HL-60 (cell line): ENCODE data around the gene ICOS.
"Not testable (repeated sequence)": the region's sequence is repeated elsewhere in the genome, so short reads cannot be mapped to it uniquely, and the experiment has no call there.

Experiments
- DNase-seq, 2 experiments: peaks; one replicate each; pipeline ENCODE4 v3.0.0-alpha.2; 2010 to 2020; ENCODE audit warnings: low read depth in 1 of 2, low spot score in 1 of 2
- H3K27ac ChIP-seq: fragments of 250-450 bp; sonication (Bioruptor Pico); replicated peaks from 2 replicates; pipeline ENCODE4 v1.5.1; 2020; ENCODE audit warnings: mild to moderate bottlenecking, moderate library complexity
- H3K27me3 ChIP-seq: fragments of 250-450 bp; sonication (Bioruptor Pico); 2 replicates; pipeline ENCODE4 v1.5.1; 2021; ENCODE audit warnings: mild to moderate bottlenecking, moderate library complexity; ENCODE audit not compliant: insufficient read depth, poor library complexity, severe bottlenecking
- H3K4me3 ChIP-seq: replicated peaks from 2 replicates; pipeline ENCODE4 v1.5.1; 2011; ENCODE audit warnings: mild to moderate bottlenecking, control low read depth, low read length; ENCODE audit not compliant: insufficient read depth
- CTCF ChIP-seq: IDR thresholded peaks from one replicate; pipeline ENCODE4 v1.5.1; 2011; ENCODE audit warnings: low read length, control low read depth, inconsistent platforms; ENCODE audit not compliant: insufficient read depth
- GABPA ChIP-seq: IDR thresholded peaks from 2 replicates; pipeline ENCODE4 v1.6.1; 2012; ENCODE audit warnings: low read depth
- POLR2AphosphoS5 ChIP-seq: IDR thresholded peaks from 2 replicates; pipeline ENCODE4 v1.6.1; 2012; ENCODE audit warnings: low read depth
- REST ChIP-seq: IDR thresholded peaks from 2 replicates; pipeline ENCODE4 v1.6.1; 2012; ENCODE audit warnings: low read depth; ENCODE audit not compliant: insufficient replicate concordance
- SPI1 ChIP-seq: IDR thresholded peaks from 2 replicates; pipeline ENCODE4 v1.6.1; 2012; ENCODE audit warnings: low read depth, mild to moderate bottlenecking, borderline replicate concordance

Gene ICOS

GRCh38 chr2:203982276-203982675 is 45.7 kb downstream of the ICOS start:
- no peak overlapping the region for H3K27ac ChIP-seq
- no peak for DNase-seq
- no peak overlapping the region for H3K4me3 ChIP-seq
- H3K27me3 ChIP-seq: no peaks in the 10 kb centered on the region
- no peak for TF ChIP-seq GABPA
- TF ChIP-seq REST: no peak
- TF ChIP-seq POLR2AphosphoS5: no peak

DNA sequence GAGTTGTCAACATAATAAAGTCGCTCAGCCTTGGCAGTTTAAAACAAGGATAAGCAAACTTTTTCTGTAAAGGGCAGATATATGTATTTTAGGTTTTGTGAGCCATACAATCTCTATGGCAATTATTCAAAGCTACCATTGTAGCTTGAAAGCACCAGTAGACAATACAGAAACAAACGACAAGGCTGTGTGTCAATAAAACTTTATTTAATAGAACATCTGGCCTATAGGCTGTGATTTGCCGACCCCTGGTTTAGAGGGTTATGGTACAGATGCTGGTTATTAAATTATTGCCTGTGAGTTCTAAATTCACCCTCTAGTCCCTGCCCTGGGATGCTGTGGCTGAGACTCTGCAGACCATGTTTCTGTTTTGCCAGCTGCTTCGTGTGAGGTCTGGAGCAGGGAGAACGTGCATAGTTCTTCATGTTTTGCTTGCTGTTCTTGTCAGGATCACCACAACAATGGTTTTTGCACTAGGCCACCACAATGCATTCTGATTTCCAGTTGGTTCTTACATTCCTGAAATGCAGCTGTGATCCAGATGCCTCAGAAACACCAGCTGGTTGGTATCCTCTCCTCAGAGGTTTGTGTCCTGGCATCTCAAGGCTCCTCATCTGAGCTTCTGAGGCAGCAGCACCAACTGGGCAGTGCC is 46.6 kb downstream of the ICOS start:
- no peaks in the 10 kb centered on the region for H3K27me3 ChIP-seq
- TF ChIP-seq REST (no peak), SPI1 (no peak), POLR2AphosphoS5 (no peak), CTCF (no peak), GABPA (no peak)
- no peak overlapping the region for H3K27ac ChIP-seq
- H3K4me3 ChIP-seq: no peak overlapping the region
- no peak for DNase-seq

DNA sequence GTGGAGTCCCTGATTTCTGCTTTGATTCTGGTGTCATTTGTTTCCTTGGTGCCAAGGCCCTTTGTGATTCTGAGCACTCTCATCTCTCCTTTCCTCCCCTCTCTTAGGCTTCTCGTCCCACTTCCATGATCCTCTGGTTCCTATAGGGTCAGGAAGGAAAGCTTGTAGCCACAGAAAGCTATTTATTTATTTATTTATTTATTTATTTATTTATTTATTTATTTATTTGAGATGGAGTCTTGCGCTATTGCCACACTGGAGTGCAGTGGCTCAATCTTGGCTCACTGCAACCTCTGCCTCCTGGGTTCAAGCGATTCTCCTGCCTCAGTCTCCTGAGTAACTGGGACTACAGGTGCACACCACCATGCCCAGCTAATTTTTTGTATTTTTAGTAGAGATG is 49.4 kb downstream of the ICOS start:
- not testable (repeated sequence) for H3K27ac ChIP-seq, H3K4me3 ChIP-seq, H3K27me3 ChIP-seq, DNase-seq

DNA sequence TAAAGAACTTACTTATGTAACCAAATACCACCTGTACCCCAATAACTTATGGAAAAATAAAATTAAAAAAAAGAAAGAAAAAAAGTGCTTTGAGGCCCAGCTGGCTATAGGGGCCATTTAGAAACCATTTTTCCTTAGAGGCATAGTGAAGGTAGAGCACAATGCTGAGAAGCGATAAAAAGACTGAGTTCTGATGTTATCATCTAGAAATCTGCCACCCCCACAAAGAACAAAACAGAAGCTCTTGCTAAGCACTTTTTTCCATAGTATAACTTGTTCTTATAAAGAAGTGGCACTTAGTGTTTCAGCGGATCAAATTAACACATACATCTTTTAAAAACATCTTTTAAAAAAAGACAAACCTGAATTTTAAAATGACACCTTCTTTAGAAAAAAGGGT is 51.4 kb downstream of the ICOS start:
- no peak overlapping the region for H3K27ac ChIP-seq
- no peak overlapping the region for H3K4me3 ChIP-seq
- no peak for DNase-seq
- TF ChIP-seq CTCF: no peak
- no peak for TF ChIP-seq SPI1
- TF ChIP-seq GABPA: no peak
- TF ChIP-seq REST: no peak
- TF ChIP-seq POLR2AphosphoS5: no peak
- H3K27me3 ChIP-seq: no peaks in the 10 kb centered on the region
